DOHH2 (cell line): ENCODE results near the gene IL17REL.

ENCODE experiments used
- CTCF ChIP-seq: fragments of 200-600 bp; sonication (generic); IDR thresholded peaks from one replicate; pipeline ENCODE4 v1.5.1; 2014; ENCODE audit warnings: antibody characterized with exemption, mild to moderate bottlenecking, low read depth, low read length; ENCODE audit not compliant: poor library complexity, severe bottlenecking
- EZH2phosphoT487 ChIP-seq: fragments of 200-600 bp; sonication (generic); IDR thresholded peaks from 2 replicates; pipeline ENCODE4 v1.6.1; 2017; ENCODE audit warnings: borderline replicate concordance, mild to moderate bottlenecking, antibody characterized with exemption, low read length, moderate library complexity, mixed read lengths

DNA sequence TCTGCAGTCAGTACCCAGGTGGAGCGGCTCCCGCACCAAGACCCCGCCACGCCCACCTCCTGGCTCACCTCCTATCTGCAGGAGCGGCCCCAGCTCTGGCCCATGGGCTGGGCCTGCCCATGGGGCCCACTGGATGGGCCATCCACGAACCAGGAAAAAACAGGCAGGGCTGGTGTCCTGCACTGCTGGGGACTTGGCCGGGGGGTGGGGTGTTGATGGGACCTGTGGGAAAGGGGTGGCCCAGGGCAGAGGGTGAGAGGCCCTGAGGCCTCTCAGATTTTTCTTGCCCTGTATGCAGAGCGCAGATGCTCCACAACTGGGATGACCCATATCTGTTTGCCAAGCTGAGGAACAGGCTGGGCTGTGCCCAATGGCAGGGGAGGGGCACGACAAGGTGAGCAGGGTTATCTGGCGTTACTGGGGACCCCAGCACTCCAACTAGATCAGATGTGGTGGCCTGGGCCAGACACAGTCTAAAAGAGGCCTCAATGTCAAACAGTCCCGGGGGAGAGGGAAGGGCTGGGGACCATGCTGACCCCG, 54.7 kb downstream of the IL17REL start:
- TF ChIP-seq CTCF (no peak), EZH2phosphoT487 (no peak)
